Thyroid gland (tissue), 4 donors: ENCODE measurements around the gene LAPTM4A. TPM values are rescaled to one million over a fixed set of nuclear protein-coding genes. Genes with fewer than 3 reads are reported as not detected.

Source experiments
- DNase-seq, 2 donors: peaks; one replicate each; pipeline ENCODE4 v3.0.0-alpha.2; 2019
- H3K27ac ChIP-seq, 3 donors: fragments of 200-600 bp; sonication (generic); 1 replicate in 2 of 3; 2 replicates in 1 of 3; pipeline ENCODE4 v1.5.1; 2016 to 2019; ENCODE audit warnings: mild to moderate bottlenecking in 1 of 3, moderate library complexity in 1 of 3
- H3K27me3 ChIP-seq: fragments of 200-600 bp; sonication (generic); one replicate; pipeline ENCODE4 v1.5.1; 2019
- H3K36me3 ChIP-seq, 2 donors: fragments of 200-600 bp; sonication (generic); one replicate each; pipeline ENCODE4 v1.5.1; 2016 to 2019
- H3K4me1 ChIP-seq, 2 donors: fragments of 200-600 bp; sonication (generic); one replicate each; pipeline ENCODE4 v1.5.1; 2017 to 2019
- H3K4me3 ChIP-seq, 3 donors: fragments of 200-600 bp; sonication (generic); replicated peaks in 1 of 3; 1 replicate in 2 of 3; 2 replicates in 1 of 3; pipeline ENCODE4 v1.5.1; 2016; ENCODE audit warnings: mild to moderate bottlenecking in 1 of 3
- H3K9me3 ChIP-seq: fragments of 200-600 bp; sonication (generic); one replicate; pipeline ENCODE4 v1.5.1; 2017
- CTCF ChIP-seq, 6 experiments: fragments of 200-600 bp in 3 of 6; fragments of 450-650 bp in 3 of 6; sonication (generic) in 3 of 6; IDR thresholded peaks; one replicate each; pipeline ENCODE4 v1.5.1; 2016 to 2019; ENCODE audit warnings: antibody characterized with exemption in 6 of 6, mild to moderate bottlenecking in 2 of 6, inconsistent platforms in 1 of 6, moderate library complexity in 1 of 6
- POLR2A ChIP-seq, 2 donors: fragments of 450-650 bp; IDR thresholded peaks; one replicate each; pipeline ENCODE4 v1.6.1; 2017; ENCODE audit warnings: antibody characterized with exemption in 2 of 2, mild to moderate bottlenecking in 2 of 2, moderate library complexity in 1 of 2
- WGBS, 2 donors: methylation state at CpG; one replicate each; pipeline ENCODE4 v1.1.5; 2017; 5-methylcytosine and 5-hydroxymethylcytosine counted together
- intact Hi-C: fragments of 100-400 bp; cut with DNase I; formaldehyde crosslinking; loops from one replicate; pipeline ENCODE4 v1.15.1; 2023
- total RNA-seq, 4 donors: library from RNA; depleted of rRNA; stranded (reverse); fragments of >200 nt; gene quantifications; one replicate each; pipeline ENCODE4 v1.2.3, GENCODE V29; 2016

The LAPTM4A gene
- total RNA-seq, result 100 to 1,000 TPM; 159 to 300 (median 187) TPM

- DNase-seq, result peak; percentile 99
- 0 to 1% methylated on average over 32 to 45 of the region's 45 CpGs for WGBS, 2 donors
These were observed at the start of gene LAPTM4A for GRCh38 chr2:20051532-20052228. Gene LAPTM4A, minus strand, starts transcription at chr2:20051628. Its CDS starts 108 bp downstream, at chr2:20051520.

DNA sequence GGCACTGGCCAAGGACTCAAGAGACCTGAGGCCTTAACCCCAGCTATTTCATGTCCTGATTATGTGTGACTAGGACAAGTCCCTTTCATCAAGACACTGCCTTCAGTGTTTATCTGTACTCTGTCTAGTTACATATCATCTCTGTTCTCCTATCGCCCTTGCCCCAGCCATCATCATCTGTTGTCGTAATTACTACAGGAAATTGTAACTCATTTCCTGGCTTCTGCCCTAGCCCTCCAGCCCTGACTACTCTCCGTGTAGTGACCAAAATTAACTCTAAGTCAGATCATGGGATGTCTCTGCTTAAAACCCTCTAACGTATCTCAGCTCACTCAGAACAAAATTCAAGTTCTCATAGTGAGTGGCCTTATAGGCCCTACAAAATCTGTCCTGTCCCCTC lies 49.3 kb upstream of the LAPTM4A start:
- intact Hi-C loops, result no loop called here
- H3K36me3 ChIP-seq, result no peaks in the 10 kb centered on the region
- 79 to 83% methylated on average over 4 of the region's 4 CpGs for WGBS, 2 donors
- H3K9me3 ChIP-seq, result no peaks in the 10 kb centered on the region
- DNase-seq, result no peak
- peaks cover 0 to 8% of the 10 kb centered on the region in 2 donors for H3K4me1 ChIP-seq
- no peak overlapping the region for H3K27ac ChIP-seq
- no peaks in the 10 kb centered on the region for H3K27me3 ChIP-seq
- H3K4me3 ChIP-seq, result no peak overlapping the region
- TF ChIP-seq POLR2A (IDR thresholded peaks at IDR 0.05), result no peak
- TF ChIP-seq CTCF (IDR thresholded peaks at IDR 0.05), result no peak

More at GRCh38 chr2:20051532-20052228, at the start of gene LAPTM4A:
- Histone ChIP-seq H3K27ac (peak within 1 kb of the TSS; percentile 95 to 99 (median 99)), H3K4me3 (peak within 1 kb of the TSS; percentile 66 to 92 (median 80)), H3K4me1 (peaks cover 18 to 28% of the 10 kb centered on the region in 2 donors), H3K36me3 (no peaks in the 10 kb centered on the region), H3K9me3 (no peaks in the 10 kb centered on the region), H3K27me3 (no peaks in the 10 kb centered on the region)
- intact Hi-C loops, result no loop called here
- TF ChIP-seq POLR2A (IDR thresholded peaks at IDR 0.05) (peak; percentile 61 to 91), CTCF (IDR thresholded peaks at IDR 0.05) (peak in 3 of 6 experiments; percentile 10 to 43 (median 42))

GRCh38 chr2:20099780-20100179 lies 48.4 kb upstream of the LAPTM4A start:
- Histone ChIP-seq H3K27me3 (no peaks in the 10 kb centered on the region), H3K9me3 (no peaks in the 10 kb centered on the region), H3K4me3 (no peak overlapping the region), H3K4me1 (peaks cover 0 to 3% of the 10 kb centered on the region in 2 donors), H3K36me3 (no peaks in the 10 kb centered on the region), H3K27ac (no peak overlapping the region)
- WGBS, 2 donors, result 79 to 81% methylated on average over 6 of the region's 6 CpGs
- no peak for DNase-seq
- TF ChIP-seq CTCF (IDR thresholded peaks at IDR 0.05) (no peak), POLR2A (IDR thresholded peaks at IDR 0.05) (no peak)
- intact Hi-C loops, result loop anchor here (2.0 to 5.0 kb wide), 2 partner anchors 85 to 142 kb away; no protein-coding TSS in a partner anchor

GRCh38 chr2:20097889-20098714 lies 46.7 kb upstream of the LAPTM4A start:
- peaks cover 0 to 7% of the 10 kb centered on the region in 2 donors for H3K4me1 ChIP-seq

More at GRCh38 chr2:20097889-20098714, 46.7 kb upstream of the LAPTM4A start:
- H3K9me3 ChIP-seq, result no peaks in the 10 kb centered on the region
- intact Hi-C loops, result loop anchor here (2.0 to 5.0 kb wide), 2 partner anchors 83 to 141 kb away; no protein-coding TSS in a partner anchor
- TF ChIP-seq POLR2A (IDR thresholded peaks at IDR 0.05), result no peak
- peak; percentile 54 to 93 (median 89) for TF ChIP-seq CTCF (IDR thresholded peaks at IDR 0.05)
- no peak overlapping the region for H3K4me3 ChIP-seq
- no peak overlapping the region for H3K27ac ChIP-seq
- no peaks in the 10 kb centered on the region for H3K36me3 ChIP-seq
- no peaks in the 10 kb centered on the region for H3K27me3 ChIP-seq
- peak; percentile 79 to 86 for DNase-seq
- WGBS, 2 donors, result 12 to 14% methylated on average over 21 of the region's 21 CpGs
